ENCODE data around the gene RINT1.

GRCh38 chr7:105580022-105580740 is 48.2 kb downstream of the RINT1 start:
- TF ChIP-seq ESRRA (CRISPR knock-in tag; IDR thresholded peaks at IDR 0.05; ENCODE audit: borderline replicate concordance): no peak
- TF ChIP-seq CTCF (IDR thresholded peaks at IDR 0.05): no peak
- no peak for TF ChIP-seq ATF2 (CRISPR knock-in tag; IDR thresholded peaks at IDR 0.05; ENCODE audit: borderline replicate concordance, low read depth)
- TF ChIP-seq NR3C1 (CRISPR knock-in tag; conservative IDR thresholded peaks at IDR 0.05; ENCODE audit: low read depth): no peak

Measured in WTC11 (cell line).